GM19238 (cell line): ENCODE results near the gene CTDSP1.

Experiments used
- DNase-seq: peaks from one replicate; pipeline ENCODE4 v3.0.0; 2011; ENCODE audit warnings: low spot score; ENCODE audit not compliant: insufficient read length

The CTDSP1 gene

DNA sequence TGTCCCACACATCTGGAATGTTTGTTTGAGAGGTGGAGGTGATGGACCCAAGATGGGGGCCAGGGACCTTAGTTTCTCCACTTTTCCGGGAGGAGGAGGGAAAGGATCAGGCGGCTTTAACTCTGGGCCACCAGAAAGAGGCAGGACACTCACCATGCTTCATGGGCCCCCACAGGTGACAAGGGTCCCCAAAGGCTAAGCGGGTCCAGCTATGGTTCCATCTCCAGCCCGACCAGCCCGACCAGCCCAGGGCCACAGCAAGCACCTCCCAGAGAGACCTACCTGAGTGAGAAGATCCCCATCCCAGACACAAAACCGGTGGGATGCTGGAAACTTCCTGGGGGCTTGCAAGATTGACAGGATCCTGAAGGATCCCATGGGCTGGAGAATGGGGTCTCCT, 16.9 kb upstream of the CTDSP1 start:
- no peak for DNase-seq

- no peak for DNase-seq
Observed at GRCh38 chr2:218383892-218384519, 15.7 kb upstream of the CTDSP1 start.

GRCh38 chr2:218384975-218385374, 14.7 kb upstream of the CTDSP1 start:
- DNase-seq, result no peak

DNA sequence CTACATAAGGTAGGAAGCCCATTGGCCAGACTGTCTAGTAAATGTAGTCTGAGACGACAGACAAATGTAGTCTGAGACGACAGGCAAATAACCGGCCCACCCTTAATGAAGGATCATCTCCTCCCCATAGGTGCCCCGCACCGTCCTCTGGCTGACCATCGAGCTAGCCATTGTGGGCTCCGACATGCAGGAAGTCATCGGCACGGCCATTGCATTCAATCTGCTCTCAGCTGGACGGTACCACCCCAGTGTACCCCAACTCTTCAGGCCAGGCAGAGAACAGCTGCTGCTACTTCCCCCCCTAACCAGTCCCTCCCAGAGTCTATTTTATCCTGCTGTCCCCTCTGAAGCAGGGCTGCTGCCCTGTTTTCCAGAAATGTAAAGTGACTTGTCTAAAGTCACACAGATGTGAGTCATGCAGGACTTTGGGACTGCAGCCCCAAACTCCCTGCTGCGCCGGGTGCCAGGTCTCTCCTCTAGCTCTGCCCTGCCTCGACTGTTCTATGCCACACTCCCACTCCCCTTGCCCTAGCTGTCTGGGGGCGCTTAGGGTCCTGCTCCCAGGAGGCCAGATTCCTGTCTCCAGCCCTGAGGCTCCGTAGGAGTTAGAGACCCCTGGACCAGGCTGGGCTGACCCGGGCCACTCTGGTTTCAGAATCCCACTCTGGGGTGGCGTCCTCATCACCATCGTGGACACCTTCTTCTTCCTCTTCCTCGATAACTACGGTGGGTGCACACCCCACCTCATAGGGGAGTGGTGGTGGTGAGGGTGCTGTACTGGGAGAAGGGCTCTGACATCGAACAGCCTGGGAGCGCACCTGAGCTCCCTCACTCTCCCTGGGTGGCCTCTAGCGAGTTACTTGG, 12.9 kb upstream of the CTDSP1 start:
- DNase-seq, result no peak

DNA sequence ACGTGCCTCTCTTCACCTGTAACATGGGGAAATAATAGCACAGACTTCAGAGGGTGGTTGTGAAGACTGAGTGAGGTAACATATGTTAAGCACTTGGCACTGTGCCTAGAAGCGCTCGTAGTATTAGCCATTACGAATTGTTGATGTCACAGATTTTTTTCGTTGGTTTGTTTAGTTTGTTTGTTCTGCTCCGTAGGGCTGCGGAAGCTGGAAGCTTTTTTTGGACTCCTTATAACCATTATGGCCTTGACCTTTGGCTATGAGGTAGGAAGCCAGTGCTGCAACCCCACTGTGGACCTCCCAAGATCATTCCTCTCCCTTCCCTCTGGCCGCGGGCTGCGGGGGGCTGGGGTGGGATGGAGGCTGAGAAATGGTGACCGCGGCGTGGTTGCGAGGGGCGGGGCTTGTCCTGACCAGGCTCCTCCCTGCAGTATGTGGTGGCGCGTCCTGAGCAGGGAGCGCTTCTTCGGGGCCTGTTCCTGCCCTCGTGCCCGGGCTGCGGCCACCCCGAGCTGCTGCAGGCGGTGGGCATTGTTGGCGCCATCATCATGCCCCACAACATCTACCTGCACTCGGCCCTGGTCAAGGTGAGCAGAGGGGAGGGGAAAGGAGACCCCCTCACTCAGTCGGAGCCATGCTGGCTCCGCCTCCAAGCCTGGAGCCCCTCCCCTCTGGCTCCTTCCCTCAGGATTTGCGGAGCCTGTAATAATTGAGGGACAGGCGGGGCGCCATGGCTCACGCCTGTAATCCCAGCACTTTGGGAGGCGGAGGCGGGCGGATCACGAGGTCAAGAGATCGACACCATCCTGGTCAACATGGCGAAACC, 12.1 kb upstream of the CTDSP1 start:
- no peak for DNase-seq

GRCh38 chr2:218389333-218390150, 10.1 kb upstream of the CTDSP1 start:
- no peak for DNase-seq

GRCh38 chr2:218391202-218391601, 8.5 kb upstream of the CTDSP1 start:
- no peak for DNase-seq

DNA sequence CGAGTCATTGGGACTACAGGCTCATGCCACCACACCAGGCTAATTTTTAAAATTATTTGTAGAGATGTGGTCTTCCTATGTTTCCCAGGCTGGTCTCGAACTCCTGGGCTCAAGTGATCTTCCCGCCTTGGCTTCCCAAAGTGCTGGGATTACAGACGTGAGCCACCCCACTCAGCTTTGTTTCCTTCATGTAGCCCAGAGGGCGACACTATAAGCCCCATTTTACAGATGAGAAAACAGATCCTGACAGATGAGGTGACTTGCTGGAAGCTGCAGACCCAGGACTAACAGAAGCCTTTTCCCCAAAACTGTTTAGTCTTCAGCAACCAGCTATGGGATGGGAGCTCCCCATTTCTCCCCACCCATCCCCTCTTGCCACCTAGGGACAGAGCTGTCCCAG, 7.2 kb upstream of the CTDSP1 start:
- no peak for DNase-seq

GRCh38 chr2:218392891-218393462, 6.7 kb upstream of the CTDSP1 start:
- no peak for DNase-seq

GRCh38 chr2:218393750-218394290, 5.8 kb upstream of the CTDSP1 start:
- no peak for DNase-seq

- no peak for DNase-seq
Observed at GRCh38 chr2:218394298-218395089, 5.2 kb upstream of the CTDSP1 start.

DNA sequence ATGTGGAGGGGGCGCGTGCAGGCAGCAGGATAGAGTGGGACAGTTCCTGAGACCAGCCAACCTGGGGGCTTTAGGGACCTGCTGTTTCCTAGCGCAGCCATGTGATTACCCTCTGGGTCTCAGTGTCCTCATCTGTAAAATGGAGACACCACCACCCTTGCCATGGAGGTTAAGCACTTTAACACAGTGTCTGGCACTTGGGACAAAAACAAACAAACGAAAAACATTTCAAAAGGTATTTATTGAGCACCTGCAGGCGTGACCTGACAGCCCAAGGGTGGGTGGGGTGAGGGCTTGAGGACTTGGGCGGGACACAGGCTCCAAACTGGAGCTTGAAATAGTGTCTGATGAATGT, 4.6 kb upstream of the CTDSP1 start:
- no peak for DNase-seq

GRCh38 chr2:218395456-218395825, 4.2 kb upstream of the CTDSP1 start:
- no peak for DNase-seq

DNA sequence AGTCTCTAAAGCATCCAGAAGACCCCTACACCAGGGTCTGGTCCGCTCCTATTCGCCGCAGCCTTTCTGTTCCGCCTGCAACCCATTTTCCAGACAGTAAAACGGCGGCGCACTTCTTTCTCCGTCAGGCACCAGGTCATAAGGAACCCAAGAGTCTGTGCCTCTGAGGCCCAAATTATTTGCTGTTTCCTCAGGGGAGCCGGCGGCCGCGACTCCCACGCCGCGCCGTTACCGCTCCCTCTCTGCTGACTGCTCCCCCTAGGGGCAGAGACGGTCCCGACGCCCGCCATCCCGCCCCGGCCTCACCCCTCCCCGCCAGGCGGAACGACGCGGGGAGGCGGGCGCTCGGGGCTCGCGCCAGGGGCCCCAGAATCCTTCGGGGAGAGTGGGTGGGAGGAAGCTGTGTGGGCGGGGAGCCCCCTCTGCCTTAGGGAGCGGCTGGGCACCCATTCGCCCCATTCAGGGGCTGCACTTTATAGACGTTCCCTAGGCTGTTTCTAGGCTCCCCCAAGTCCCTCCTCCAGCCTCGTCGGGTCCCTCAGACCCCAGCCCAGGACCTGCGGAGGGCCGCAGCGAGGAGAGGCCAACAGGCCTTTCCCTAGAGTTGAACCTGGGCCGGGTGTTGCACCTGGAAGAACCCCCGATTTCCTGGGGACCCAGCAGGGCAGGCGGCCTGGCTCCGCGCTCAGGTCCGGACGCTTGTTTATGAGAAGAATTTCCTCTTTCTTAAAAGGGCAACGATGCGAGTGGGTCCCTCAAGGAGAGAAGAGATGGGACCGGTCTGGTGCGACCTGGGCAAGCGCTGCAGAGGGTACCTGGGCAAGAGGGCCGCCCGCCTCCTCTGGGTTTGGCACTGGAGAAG, 3.6 kb upstream of the CTDSP1 start:
- DNase-seq, result peak; percentile 79

DNA sequence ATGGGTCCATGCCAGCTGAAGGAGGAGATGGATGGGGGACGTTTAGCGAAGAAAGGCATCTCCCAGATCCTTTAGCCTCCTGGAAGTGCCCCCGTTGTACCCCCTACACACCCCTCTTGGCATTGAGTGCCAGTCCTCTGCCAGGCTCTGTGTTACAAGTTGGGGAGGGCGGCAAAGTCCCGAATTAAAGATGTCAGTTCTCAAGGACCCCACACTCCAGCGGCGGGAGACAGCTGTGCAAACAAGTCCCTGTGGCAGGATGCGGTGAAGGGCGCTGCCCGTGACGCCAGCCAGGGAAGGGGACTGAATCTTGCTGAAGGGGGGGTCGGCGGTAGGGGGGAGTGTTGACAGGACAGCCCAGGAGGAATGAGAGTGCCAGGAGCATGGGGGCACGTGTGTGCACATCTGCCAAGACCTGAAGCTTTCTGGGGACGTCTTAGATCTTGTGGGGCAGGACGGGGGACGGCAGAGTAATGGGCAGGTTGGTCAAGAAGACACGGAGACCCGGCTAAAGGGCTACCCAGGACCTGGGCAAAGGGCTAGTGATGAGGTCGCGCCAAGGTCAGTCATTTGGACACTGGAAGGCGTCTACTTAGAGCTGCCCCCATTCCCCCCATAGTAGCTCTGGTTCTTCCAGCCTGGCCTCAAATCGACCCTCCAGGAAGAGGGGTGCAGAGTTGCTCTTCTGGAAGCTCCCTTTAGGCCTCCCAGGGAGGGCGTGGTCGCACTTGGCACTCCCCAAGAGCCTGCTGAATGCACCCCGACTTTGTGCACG, 2.8 kb upstream of the CTDSP1 start:
- DNase-seq, result no peak

GRCh38 chr2:218397463-218397819, 2.2 kb upstream of the CTDSP1 start:
- no peak for DNase-seq

- DNase-seq, result peak; percentile 56
Observed at GRCh38 chr2:218397820-218398436, 1.7 kb upstream of the CTDSP1 start.
